Adrenal gland (tissue), 12 donors: ENCODE data around the gene RSAD1. TPM values are rescaled to one million over a fixed set of nuclear protein-coding genes. Genes with fewer than 3 reads are reported as not detected.

Experiments
- DNase-seq, 7 donors: peaks; one replicate each; pipeline ENCODE4 v3.0.0-alpha.2; 2019 to 2020
- H3K27ac ChIP-seq, 5 donors: fragments of 200-600 bp; sonication (generic) in 4 of 5; 1 replicate in 3 of 5; 2 replicates in 2 of 5; pipeline versions ENCODE4 v1.5.1 to v1.8.0; 2016 to 2020; ENCODE audit warnings: mild to moderate bottlenecking in 1 of 5
- H3K27me3 ChIP-seq: fragments of 200-600 bp; 2 replicates; pipeline ENCODE4 v1.8.0; 2021
- H3K36me3 ChIP-seq, 2 donors: fragments of 200-600 bp; replicated peaks in 1 of 2; 1 replicate in 1 of 2; 2 replicates in 1 of 2; pipeline versions ENCODE4 v1.5.1 to v1.8.0; 2018 to 2022
- H3K4me1 ChIP-seq, 2 donors: fragments of 200-600 bp; replicated peaks in 1 of 2; 1 replicate in 1 of 2; 2 replicates in 1 of 2; pipeline versions ENCODE4 v1.5.1 to v1.8.0; 2018 to 2021
- H3K4me3 ChIP-seq, 4 donors: fragments of 200-600 bp; sonication (generic) in 3 of 4; one replicate each; pipeline ENCODE4 v1.5.1; 2016 to 2018
- H3K9me3 ChIP-seq, 3 donors: fragments of 200-600 bp; sonication (generic) in 1 of 3; replicated peaks in 1 of 3; 1 replicate in 2 of 3; 2 replicates in 1 of 3; pipeline versions ENCODE4 v1.5.1 to v1.8.0; 2016 to 2021
- POLR2A ChIP-seq, 2 donors: fragments of 450-650 bp; IDR thresholded peaks; one replicate each; pipeline ENCODE4 v1.6.1; 2017; ENCODE audit warnings: antibody characterized with exemption in 2 of 2, mild to moderate bottlenecking in 2 of 2, moderate library complexity in 1 of 2
- WGBS, 4 donors: extraction: QIAGEN DNeasy Blood & Tissue Kit in 2 of 4; methylation state at CpG; one replicate each; pipeline versions ENCODE4 v1.1.5 to v1.1.7; 2013 to 2017; 5-methylcytosine and 5-hydroxymethylcytosine counted together
- intact Hi-C, 2 donors: fragments of 100-400 bp; cut with DNase I; formaldehyde crosslinking; loops; one replicate each; pipeline versions ENCODE4 v1.14.1 to v1.15.0; 2022 to 2023
- polyA plus RNA-seq, 3 donors: library from polyadenylated mRNA; stranded (reverse); fragments of 200-250 nt in 2 of 3; fragments of 350-450 nt in 1 of 3; fragmentation: Illumina TruSeq in 1 of 3; extraction: RNeasy Lipid Tissue Mini Kit (QIAGEN cat#74804) in 1 of 3; gene quantifications; one replicate each; pipeline ENCODE4 v1.2.3, GENCODE V29; 2013 to 2014
- total RNA-seq, 9 donors: library from RNA; depleted of rRNA in 4 of 9; stranded (reverse); fragments of >200 nt in 4 of 9; fragments of 120-200 nt in 1 of 9; fragmentation: NEBNext Ultra II Directional in 1 of 9; extraction: Animal tissue kit (Norgen Biotek cat#: 25700) in 1 of 9; gene quantifications; one replicate each; pipeline versions ENCODE4 v1.1.0 to v1.2.4, GENCODE V29; 2013 to 2023
- TF ChIP-seq, protein P1 (sequence below), 6 experiments: fragments of 450-650 bp in 4 of 6; fragments of 200-600 bp in 2 of 6; sonication (generic) in 1 of 6; IDR thresholded peaks; 1 replicate in 5 of 6; 2 replicates in 1 of 6; pipeline versions ENCODE4 v1.5.1 to v1.8.0; 2016 to 2021; ENCODE audit warnings: antibody characterized with exemption in 6 of 6, mild to moderate bottlenecking in 2 of 6, moderate library complexity in 1 of 6
- donor health status: healthy with polysubstance abuse.
- donor health status: Bipolar disorder and iron deficiency.
- donor health status: DM: yes; HTN: yes; CAD: no.
- donor health status: DM: no; HTN: no; CAD: no.
- donor health status: DM: no; HTN: no; CAD: no.
- donor health status: DM: yes; HTN: yes; CAD: no.

Gene RSAD1
- total and polyA plus RNA-seq, 12 donors, result 28.4 to 77.3 (median 51.8) TPM

- no peak for TF ChIP-seq POLR2A (IDR thresholded peaks at IDR 0.05)
- TF ChIP-seq, protein P1, sequence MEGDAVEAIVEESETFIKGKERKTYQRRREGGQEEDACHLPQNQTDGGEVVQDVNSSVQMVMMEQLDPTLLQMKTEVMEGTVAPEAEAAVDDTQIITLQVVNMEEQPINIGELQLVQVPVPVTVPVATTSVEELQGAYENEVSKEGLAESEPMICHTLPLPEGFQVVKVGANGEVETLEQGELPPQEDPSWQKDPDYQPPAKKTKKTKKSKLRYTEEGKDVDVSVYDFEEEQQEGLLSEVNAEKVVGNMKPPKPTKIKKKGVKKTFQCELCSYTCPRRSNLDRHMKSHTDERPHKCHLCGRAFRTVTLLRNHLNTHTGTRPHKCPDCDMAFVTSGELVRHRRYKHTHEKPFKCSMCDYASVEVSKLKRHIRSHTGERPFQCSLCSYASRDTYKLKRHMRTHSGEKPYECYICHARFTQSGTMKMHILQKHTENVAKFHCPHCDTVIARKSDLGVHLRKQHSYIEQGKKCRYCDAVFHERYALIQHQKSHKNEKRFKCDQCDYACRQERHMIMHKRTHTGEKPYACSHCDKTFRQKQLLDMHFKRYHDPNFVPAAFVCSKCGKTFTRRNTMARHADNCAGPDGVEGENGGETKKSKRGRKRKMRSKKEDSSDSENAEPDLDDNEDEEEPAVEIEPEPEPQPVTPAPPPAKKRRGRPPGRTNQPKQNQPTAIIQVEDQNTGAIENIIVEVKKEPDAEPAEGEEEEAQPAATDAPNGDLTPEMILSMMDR (IDR thresholded peaks at IDR 0.05), result no peak
- Histone ChIP-seq H3K36me3 (no peaks in the 10 kb centered on the region), H3K4me3 (no peak overlapping the region), H3K4me1 (peaks cover 21 to 26% of the 10 kb centered on the region in 2 donors), H3K27ac (peak overlapping the region in 1 of 5 donors; percentile 7), H3K9me3 (no peaks in the 10 kb centered on the region), H3K27me3 (no peaks in the 10 kb centered on the region)
- intact Hi-C loops, result no loop called here
- DNase-seq, result peak in 2 of 7 donors; percentile 6 to 11
- WGBS, 4 donors, result 77 to 91% (median 90%) methylated on average over 8 to 10 of the region's 10 CpGs
These were observed 37.5 kb upstream of the RSAD1 start for GRCh38 chr17:50440838-50441829.

- intact Hi-C loops, result no loop called here
- Histone ChIP-seq H3K4me3 (peak overlapping the region in 1 of 4 donors; percentile 3), H3K36me3 (no peaks in the 10 kb centered on the region), H3K4me1 (peaks cover 30 to 40% of the 10 kb centered on the region in 2 donors), H3K9me3 (no peaks in the 10 kb centered on the region), H3K27me3 (no peaks in the 10 kb centered on the region), H3K27ac (peak overlapping the region; percentile 0 to 60 (median 50))
- 12 to 25% (median 17%) methylated on average over 3 of the region's 3 CpGs for WGBS, 4 donors
- DNase-seq, result peak in 4 of 7 donors; percentile 48 to 68 (median 56)
- no peak for TF ChIP-seq POLR2A (IDR thresholded peaks at IDR 0.05)
- TF ChIP-seq, protein P1 (IDR thresholded peaks at IDR 0.05), result no peak
These were observed 35.1 kb upstream of the RSAD1 start for GRCh38 chr17:50443505-50443974.

GRCh38 chr17:50444841-50445715, 33.6 kb upstream of the RSAD1 start:
- intact Hi-C loops, result no loop called here
- Histone ChIP-seq H3K27me3 (no peaks in the 10 kb centered on the region), H3K36me3 (no peaks in the 10 kb centered on the region), H3K9me3 (no peaks in the 10 kb centered on the region), H3K4me3 (no peak overlapping the region), H3K4me1 (peaks cover 32 to 42% of the 10 kb centered on the region in 2 donors), H3K27ac (no peak overlapping the region)
- 94 to 95% (median 95%) methylated on average over 6 of the region's 6 CpGs for WGBS, 4 donors
- TF ChIP-seq, protein P1 (IDR thresholded peaks at IDR 0.05), result no peak
- no peak for TF ChIP-seq POLR2A (IDR thresholded peaks at IDR 0.05)
- DNase-seq, result peak in 1 of 7 donors; percentile 9
